ENCODE measurements around the gene FOXK1. TPM values are rescaled to one million over a fixed set of nuclear protein-coding genes. Genes with fewer than 3 reads are reported as not detected.

Gene FOXK1
- total RNA-seq, 6 experiments from 2014 or later, result 3.8 to 8.4 (median 6.9) TPM

DNA sequence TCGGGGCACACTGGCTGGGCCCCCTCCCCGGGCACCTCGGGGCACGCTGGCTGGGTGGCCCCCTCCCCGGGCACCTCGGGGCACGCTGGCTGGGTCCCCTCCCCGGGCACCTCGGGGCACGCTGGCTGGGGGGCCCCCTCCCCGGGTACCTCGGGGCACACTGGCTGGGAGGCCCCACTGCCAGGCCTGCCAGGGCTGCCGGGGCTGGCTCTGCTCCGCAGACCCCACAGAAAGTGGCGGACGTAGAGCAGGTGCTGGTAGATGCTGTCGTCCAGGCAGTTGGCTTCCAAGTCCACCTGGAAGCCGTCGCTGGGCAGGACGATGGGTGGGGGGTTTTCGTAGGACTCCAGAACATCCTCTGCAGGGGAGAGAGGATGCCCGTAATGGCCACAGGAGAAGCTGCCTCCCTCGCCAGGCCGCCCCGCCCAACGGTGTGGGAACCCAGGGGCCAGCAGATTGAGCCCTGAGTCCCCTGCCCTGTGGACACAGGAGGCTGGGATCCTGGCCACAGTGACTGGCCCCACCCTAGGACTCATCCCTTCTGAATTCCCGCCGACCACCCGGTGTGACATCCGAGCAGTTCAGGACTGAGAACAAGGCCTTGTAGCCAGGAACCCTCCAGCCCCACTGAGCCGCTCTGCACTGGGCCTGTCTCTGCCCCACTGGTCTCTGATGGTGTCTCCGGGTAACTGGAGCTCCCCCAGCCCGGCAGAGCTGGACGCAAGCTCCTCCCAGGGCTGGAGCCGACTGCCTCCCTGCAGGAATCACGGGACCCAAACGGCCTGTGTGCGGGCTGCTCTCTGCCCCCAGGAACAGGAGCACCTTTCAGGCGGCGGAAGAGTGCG lies 121.5 kb downstream of the FOXK1 start:
- intact Hi-C loops (cut with DNase I), result loop anchor here (5.0 to 10.0 kb wide), 2 partner anchors 279 to 281 kb away; no protein-coding TSS in a partner anchor
- peak in 1 of 3 donors; percentile 39 for DNase-seq
- ATAC-seq, result no peak
- TF ChIP-seq POLR2A (IDR thresholded peaks at IDR 0.05) (no peak), CTCF (IDR thresholded peaks at IDR 0.05) (no peak)
- H3K9me3 ChIP-seq, result no peaks in the 10 kb centered on the region
- H3K36me3 ChIP-seq, result no peaks in the 10 kb centered on the region
- H3K4me1 ChIP-seq, result no peaks in the 10 kb centered on the region
- H3K4me3 ChIP-seq, result no peak overlapping the region
- 59% methylated on average over 9 of the region's 41 CpGs for WGBS (ENCODE audit: insufficient coverage, low coverage, low lambda C conversion rate, missing lambda C conversion rate)
- H3K27me3 ChIP-seq, result no peaks in the 10 kb centered on the region
- no peak overlapping the region for H3K27ac ChIP-seq

GRCh38 chr7:4805110-4805983 lies 123.3 kb downstream of the FOXK1 start:
- Histone ChIP-seq H3K36me3 (no peaks in the 10 kb centered on the region), H3K27me3 (no peaks in the 10 kb centered on the region), H3K4me1 (no peaks in the 10 kb centered on the region), H3K4me3 (no peak overlapping the region), H3K27ac (no peak overlapping the region), H3K9me3 (no peaks in the 10 kb centered on the region)
- intact Hi-C loops (cut with DNase I), result loop anchor here in 1 of 2 donors (10.0 kb wide), 1 partner anchor 279 kb away; no protein-coding TSS in a partner anchor
- 73% methylated on average over 9 of the region's 29 CpGs for WGBS (ENCODE audit: insufficient coverage, low coverage, low lambda C conversion rate, missing lambda C conversion rate)
- DNase-seq, result no peak
- ATAC-seq, result peak in 2 of 4 donors; percentile 5 to 7
- no peak for TF ChIP-seq POLR2A (IDR thresholded peaks at IDR 0.05)
- no peak for TF ChIP-seq CTCF (IDR thresholded peaks at IDR 0.05)

GRCh38 chr7:4805984-4806300 lies 123.8 kb downstream of the FOXK1 start:
- intact Hi-C loops (cut with DNase I), result loop anchor here in 1 of 2 donors (10.0 kb wide), 1 partner anchor 279 kb away; no protein-coding TSS in a partner anchor
- no peaks in the 10 kb centered on the region for H3K9me3 ChIP-seq
- no peak for TF ChIP-seq POLR2A (IDR thresholded peaks at IDR 0.05)
- TF ChIP-seq CTCF (IDR thresholded peaks at IDR 0.05), result no peak
- H3K27ac ChIP-seq, result no peak overlapping the region
- no peaks in the 10 kb centered on the region for H3K36me3 ChIP-seq
- ATAC-seq (no peak), DNase-seq (no peak)
- WGBS (ENCODE audit: insufficient coverage, low coverage, low lambda C conversion rate, missing lambda C conversion rate), result 73% methylated on average over 7 of the region's 8 CpGs
- H3K27me3 ChIP-seq, result no peaks in the 10 kb centered on the region
- H3K4me1 ChIP-seq, result no peaks in the 10 kb centered on the region
- no peak overlapping the region for H3K4me3 ChIP-seq

- H3K4me1 ChIP-seq, result no peaks in the 10 kb centered on the region
- intact Hi-C loops (cut with DNase I), result loop anchor here in 1 of 2 donors (10.0 kb wide), 1 partner anchor 278 kb away; no protein-coding TSS in a partner anchor
Measured at GRCh38 chr7:4806983-4807597, 125.0 kb downstream of the FOXK1 start.

More at GRCh38 chr7:4806983-4807597, 125.0 kb downstream of the FOXK1 start:
- no peaks in the 10 kb centered on the region for H3K9me3 ChIP-seq
- WGBS (ENCODE audit: insufficient coverage, low coverage, low lambda C conversion rate, missing lambda C conversion rate), result 48% methylated on average over 14 of the region's 17 CpGs
- DNase-seq (no peak), ATAC-seq (peak in 1 of 4 donors; percentile 10)
- H3K36me3 ChIP-seq, result no peaks in the 10 kb centered on the region
- TF ChIP-seq CTCF (IDR thresholded peaks at IDR 0.05), result no peak
- TF ChIP-seq POLR2A (IDR thresholded peaks at IDR 0.05), result no peak
- H3K4me3 ChIP-seq, result no peak overlapping the region
- H3K27me3 ChIP-seq, result no peaks in the 10 kb centered on the region
- no peak overlapping the region for H3K27ac ChIP-seq

All from right lobe of liver (tissue), 6 donors.